ENCODE measurements around the gene ZNF181. TPM values are rescaled to one million over a fixed set of nuclear protein-coding genes. Genes with fewer than 3 reads are reported as not detected.

The ZNF181 gene
- polyA plus RNA-seq, 1 donor, result 26.6 TPM

GRCh38 chr19:34744896-34745690, 11.1 kb downstream of the ZNF181 start:
- peaks cover 8% of the 10 kb centered on the region for H3K36me3 ChIP-seq (ENCODE audit: control insufficient read depth, insufficient read depth, low read length)
- H3K27ac ChIP-seq (ENCODE audit: low read length), result no peak overlapping the region
- no peaks in the 10 kb centered on the region for H3K4me1 ChIP-seq (ENCODE audit: control insufficient read depth, insufficient read depth, low read length)
- H3K4me3 ChIP-seq (ENCODE audit: low read length), result no peak overlapping the region
- DNase-seq, result no peak
- H3K9me3 ChIP-seq (ENCODE audit: control insufficient read depth, low read depth, low read length), result peaks cover 20% of the 10 kb centered on the region
- 89% methylated on average over 1 of the region's 3 CpGs for WGBS (ENCODE audit: insufficient coverage, low lambda C conversion rate)
- H3K27me3 ChIP-seq (ENCODE audit: control insufficient read depth, insufficient read depth, low read length), result no peaks in the 10 kb centered on the region

DNA sequence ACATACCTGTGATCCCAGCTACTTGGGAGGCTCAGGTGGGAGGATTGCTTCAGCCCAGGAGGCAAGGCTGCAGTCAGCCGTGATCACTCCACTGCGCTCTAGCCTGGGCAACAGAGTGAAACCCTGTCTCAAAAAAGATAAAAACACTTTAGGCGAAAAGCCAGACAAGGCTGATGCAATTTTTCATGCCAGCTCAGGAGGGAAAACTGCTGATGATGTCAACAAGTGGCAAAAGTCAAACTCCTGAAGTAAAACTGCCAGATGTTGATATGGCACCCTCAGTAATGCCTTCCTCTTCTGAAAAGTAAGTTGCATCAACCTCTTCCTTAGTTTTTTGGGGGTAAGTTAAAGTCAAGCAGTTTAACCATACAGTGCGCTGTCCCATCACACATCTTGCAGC, 23.4 kb downstream of the ZNF181 start:
- no peaks in the 10 kb centered on the region for H3K4me1 ChIP-seq (ENCODE audit: control insufficient read depth, insufficient read depth, low read length)
- no peak overlapping the region for H3K27ac ChIP-seq (ENCODE audit: low read length)
- 100% methylated on average over 1 of the region's 4 CpGs for WGBS (ENCODE audit: insufficient coverage, low lambda C conversion rate)
- H3K27me3 ChIP-seq (ENCODE audit: control insufficient read depth, insufficient read depth, low read length), result no peaks in the 10 kb centered on the region
- H3K9me3 ChIP-seq (ENCODE audit: control insufficient read depth, low read depth, low read length), result peaks cover 45% of the 10 kb centered on the region
- H3K4me3 ChIP-seq (ENCODE audit: low read length), result no peak overlapping the region
- H3K36me3 ChIP-seq (ENCODE audit: control insufficient read depth, insufficient read depth, low read length), result peaks cover 11% of the 10 kb centered on the region
- no peak for DNase-seq

GRCh38 chr19:34759218-34759917, 25.3 kb downstream of the ZNF181 start:
- Histone ChIP-seq H3K4me1 (ENCODE audit: control insufficient read depth, insufficient read depth, low read length) (no peaks in the 10 kb centered on the region), H3K27me3 (ENCODE audit: control insufficient read depth, insufficient read depth, low read length) (no peaks in the 10 kb centered on the region), H3K4me3 (ENCODE audit: low read length) (no peak overlapping the region), H3K36me3 (ENCODE audit: control insufficient read depth, insufficient read depth, low read length) (peaks cover 14% of the 10 kb centered on the region), H3K27ac (ENCODE audit: low read length) (no peak overlapping the region), H3K9me3 (ENCODE audit: control insufficient read depth, low read depth, low read length) (peaks cover 40% of the 10 kb centered on the region)
- WGBS (ENCODE audit: insufficient coverage, low lambda C conversion rate), result 100% methylated on average over 2 of the region's 11 CpGs
- no peak for DNase-seq

- H3K27ac ChIP-seq (ENCODE audit: low read length), result no peak overlapping the region
- DNase-seq, result no peak
- H3K4me1 ChIP-seq (ENCODE audit: control insufficient read depth, insufficient read depth, low read length), result no peaks in the 10 kb centered on the region
- H3K4me3 ChIP-seq (ENCODE audit: low read length), result no peak overlapping the region
- H3K36me3 ChIP-seq (ENCODE audit: control insufficient read depth, insufficient read depth, low read length), result peaks cover 52% of the 10 kb centered on the region
- H3K9me3 ChIP-seq (ENCODE audit: control insufficient read depth, low read depth, low read length), result peaks cover 10% of the 10 kb centered on the region
- no CpG with 5 or more reads among the region's 2 CpGs for WGBS (ENCODE audit: insufficient coverage, low lambda C conversion rate)
- no peaks in the 10 kb centered on the region for H3K27me3 ChIP-seq (ENCODE audit: control insufficient read depth, insufficient read depth, low read length)
Observed at GRCh38 chr19:34766386-34766785, 32.3 kb downstream of the ZNF181 start.

DNA sequence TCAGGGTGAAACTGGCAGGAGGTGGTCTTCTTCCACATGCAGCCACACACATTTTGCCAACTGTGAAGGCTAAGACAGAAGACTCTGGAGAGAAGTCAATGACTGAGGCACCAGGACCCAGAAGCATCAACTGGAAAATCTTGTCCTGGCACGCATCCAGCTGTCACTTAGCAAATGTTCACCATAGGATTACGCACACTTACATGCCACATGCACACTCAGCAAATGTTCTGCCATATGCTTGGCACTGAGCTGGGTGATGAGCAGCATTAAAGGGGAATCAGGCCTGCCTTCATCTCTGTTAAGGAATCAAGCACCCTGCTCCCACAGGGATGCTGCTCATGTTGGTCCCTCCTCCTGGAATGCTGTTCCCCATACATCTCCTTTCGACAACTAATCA, 33.9 kb downstream of the ZNF181 start:
- WGBS (ENCODE audit: insufficient coverage, low lambda C conversion rate), result no CpG with 5 or more reads among the region's 3 CpGs
- Histone ChIP-seq H3K9me3 (ENCODE audit: control insufficient read depth, low read depth, low read length) (peaks cover 8% of the 10 kb centered on the region), H3K27me3 (ENCODE audit: control insufficient read depth, insufficient read depth, low read length) (no peaks in the 10 kb centered on the region), H3K4me1 (ENCODE audit: control insufficient read depth, insufficient read depth, low read length) (no peaks in the 10 kb centered on the region), H3K27ac (ENCODE audit: low read length) (no peak overlapping the region), H3K4me3 (ENCODE audit: low read length) (no peak overlapping the region), H3K36me3 (ENCODE audit: control insufficient read depth, insufficient read depth, low read length) (peaks cover 52% of the 10 kb centered on the region)
- DNase-seq, result no peak

GRCh38 chr19:34772697-34773554, 38.9 kb downstream of the ZNF181 start, which contains the start of gene ZNF599:
ZNF599 (minus strand) TSS chr19:34773215; CDS start chr19:34772841, 374 bp downstream.
- H3K36me3 ChIP-seq (ENCODE audit: control insufficient read depth, insufficient read depth, low read length), result peaks cover 20% of the 10 kb centered on the region
- H3K9me3 ChIP-seq (ENCODE audit: control insufficient read depth, low read depth, low read length), result no peaks in the 10 kb centered on the region
- peak within 1 kb of the TSS; percentile 72 for H3K4me3 ChIP-seq (ENCODE audit: low read length)
- peak within 1 kb of the TSS; percentile 58 for H3K27ac ChIP-seq (ENCODE audit: low read length)
- no CpG with 5 or more reads among the region's 69 CpGs for WGBS (ENCODE audit: insufficient coverage, low lambda C conversion rate)
- H3K27me3 ChIP-seq (ENCODE audit: control insufficient read depth, insufficient read depth, low read length), result peaks cover 2% of the 10 kb centered on the region
- peak; percentile 89 to 95 for DNase-seq
- no peaks in the 10 kb centered on the region for H3K4me1 ChIP-seq (ENCODE audit: control insufficient read depth, insufficient read depth, low read length)

DNA sequence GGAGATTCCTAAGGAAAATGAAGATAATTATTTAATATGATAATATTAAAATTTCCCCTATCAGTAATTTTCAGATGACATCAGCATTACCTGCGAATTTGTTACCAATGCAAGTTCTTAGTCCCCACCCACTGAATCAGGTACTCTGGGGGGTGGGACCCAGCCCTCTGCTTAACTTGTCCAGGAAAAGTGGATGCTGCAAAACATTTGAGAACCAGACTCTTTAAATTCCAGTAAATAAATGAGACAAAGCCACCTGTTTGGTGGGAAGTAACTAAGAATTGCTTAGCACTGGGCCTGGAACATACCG, 39.5 kb downstream of the ZNF181 start:
- WGBS (ENCODE audit: insufficient coverage, low lambda C conversion rate), result 100% methylated on average over 1 of the region's 2 CpGs
- H3K27me3 ChIP-seq (ENCODE audit: control insufficient read depth, insufficient read depth, low read length), result peaks cover 2% of the 10 kb centered on the region
- no peaks in the 10 kb centered on the region for H3K9me3 ChIP-seq (ENCODE audit: control insufficient read depth, low read depth, low read length)
- H3K4me3 ChIP-seq (ENCODE audit: low read length), result peak overlapping the region; percentile 72
- no peaks in the 10 kb centered on the region for H3K4me1 ChIP-seq (ENCODE audit: control insufficient read depth, insufficient read depth, low read length)
- no peak for DNase-seq
- no peak overlapping the region for H3K27ac ChIP-seq (ENCODE audit: low read length)
- peaks cover 14% of the 10 kb centered on the region for H3K36me3 ChIP-seq (ENCODE audit: control insufficient read depth, insufficient read depth, low read length)

DNA sequence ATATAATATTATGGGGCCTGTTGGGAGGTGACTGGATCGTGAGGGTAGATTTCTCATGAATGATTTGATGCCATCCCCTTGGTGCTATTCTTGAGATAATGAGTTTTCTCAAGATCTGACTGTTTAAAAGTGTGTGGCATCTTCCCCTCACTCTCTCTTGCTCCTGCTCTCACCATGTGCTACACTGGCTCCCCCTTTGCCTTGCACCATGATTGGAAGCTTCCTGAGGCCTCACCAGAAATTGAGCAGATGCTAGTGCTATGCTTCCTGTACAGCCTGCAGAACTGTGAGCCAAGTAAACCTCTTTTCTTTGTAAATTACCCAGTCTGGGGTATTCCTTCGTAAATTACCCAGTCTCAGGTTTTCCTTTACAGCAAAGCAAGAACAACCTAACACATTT, 40.8 kb downstream of the ZNF181 start:
- peaks cover 5% of the 10 kb centered on the region for H3K36me3 ChIP-seq (ENCODE audit: control insufficient read depth, insufficient read depth, low read length)
- peaks cover 2% of the 10 kb centered on the region for H3K27me3 ChIP-seq (ENCODE audit: control insufficient read depth, insufficient read depth, low read length)
- no peak overlapping the region for H3K4me3 ChIP-seq (ENCODE audit: low read length)
- no peaks in the 10 kb centered on the region for H3K9me3 ChIP-seq (ENCODE audit: control insufficient read depth, low read depth, low read length)
- no CpG with 5 or more reads among the region's 2 CpGs for WGBS (ENCODE audit: insufficient coverage, low lambda C conversion rate)
- H3K4me1 ChIP-seq (ENCODE audit: control insufficient read depth, insufficient read depth, low read length), result no peaks in the 10 kb centered on the region
- no peak overlapping the region for H3K27ac ChIP-seq (ENCODE audit: low read length)
- no peak for DNase-seq

DNA sequence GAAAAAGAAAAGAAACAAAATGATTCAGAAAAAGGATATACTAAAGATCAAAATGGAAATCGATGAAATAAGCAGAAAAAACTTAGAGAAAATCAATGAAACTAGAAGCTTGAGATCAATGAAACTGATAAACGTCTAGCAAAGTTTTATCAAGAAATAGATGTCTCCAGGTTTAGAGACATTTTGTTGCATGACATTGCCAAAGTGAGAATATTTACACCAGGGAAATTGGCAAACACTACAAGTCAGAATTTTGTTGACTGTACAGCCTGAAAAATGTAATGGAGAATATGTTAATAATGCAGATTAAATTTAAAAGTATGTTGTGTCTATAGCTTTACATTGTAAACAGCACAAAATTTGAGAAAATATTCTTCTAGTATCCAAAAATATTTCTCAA, 44.3 kb downstream of the ZNF181 start:
- Histone ChIP-seq H3K9me3 (ENCODE audit: control insufficient read depth, low read depth, low read length) (no peaks in the 10 kb centered on the region), H3K4me1 (ENCODE audit: control insufficient read depth, insufficient read depth, low read length) (no peaks in the 10 kb centered on the region), H3K36me3 (ENCODE audit: control insufficient read depth, insufficient read depth, low read length) (no peaks in the 10 kb centered on the region), H3K27me3 (ENCODE audit: control insufficient read depth, insufficient read depth, low read length) (peaks cover 2% of the 10 kb centered on the region), H3K27ac (ENCODE audit: low read length) (no peak overlapping the region), H3K4me3 (ENCODE audit: low read length) (no peak overlapping the region)
- 95% methylated on average over 2 of the region's 2 CpGs for WGBS (ENCODE audit: insufficient coverage, low lambda C conversion rate)
- no peak for DNase-seq

GRCh38 chr19:34779652-34780051, 45.6 kb downstream of the ZNF181 start:
- no CpG with 5 or more reads among the region's 3 CpGs for WGBS (ENCODE audit: insufficient coverage, low lambda C conversion rate)
- no peaks in the 10 kb centered on the region for H3K4me1 ChIP-seq (ENCODE audit: control insufficient read depth, insufficient read depth, low read length)
- no peak for DNase-seq
- H3K36me3 ChIP-seq (ENCODE audit: control insufficient read depth, insufficient read depth, low read length), result no peaks in the 10 kb centered on the region
- no peaks in the 10 kb centered on the region for H3K9me3 ChIP-seq (ENCODE audit: control insufficient read depth, low read depth, low read length)
- no peak overlapping the region for H3K27ac ChIP-seq (ENCODE audit: low read length)
- no peak overlapping the region for H3K4me3 ChIP-seq (ENCODE audit: low read length)
- peaks cover 2% of the 10 kb centered on the region for H3K27me3 ChIP-seq (ENCODE audit: control insufficient read depth, insufficient read depth, low read length)
